GM04504 (cell line): ENCODE data around the gene CDHR5.
A peak's percentile ranks its signal among the peaks of the same experiment; 100 is the strongest.

Source experiments
- DNase-seq: peaks from one replicate; pipeline ENCODE4 v3.0.0-alpha.2; 2012; ENCODE audit warnings: low read depth

The CDHR5 gene

GRCh38 chr11:623349-623869 lies 1.3 kb downstream of the CDHR5 start:
- DNase-seq: no peak

- DNase-seq: no peak
Measured at GRCh38 chr11:621838-622237, 2.9 kb downstream of the CDHR5 start.

- no peak for DNase-seq
Measured at GRCh38 chr11:620935-621814, 3.6 kb downstream of the CDHR5 start.

- DNase-seq: no peak
Measured at GRCh38 chr11:620201-620600, 4.6 kb downstream of the CDHR5 start.

- no peak for DNase-seq
Measured at GRCh38 chr11:619628-620050, 5.1 kb downstream of the CDHR5 start.

- no peak for DNase-seq
Measured at GRCh38 chr11:618856-619627, 5.7 kb downstream of the CDHR5 start.

GRCh38 chr11:617912-618682 lies 6.7 kb downstream of the CDHR5 start:
- DNase-seq: no peak

GRCh38 chr11:617199-617911 lies 7.4 kb downstream of the CDHR5 start:
- no peak for DNase-seq

GRCh38 chr11:616320-617198 lies 8.2 kb downstream of the CDHR5 start:
- no peak for DNase-seq

GRCh38 chr11:615504-616319 lies 9.0 kb downstream of the CDHR5 start, which contains the start of gene IRF7:
Gene IRF7, minus strand, starts transcription at chr11:615950. Its CDS starts 586 bp downstream, at chr11:615364.
- DNase-seq: peak; percentile 78

GRCh38 chr11:614623-615503 lies 9.9 kb downstream of the CDHR5 start:
- DNase-seq: no peak

GRCh38 chr11:614021-614622 lies 10.6 kb downstream of the CDHR5 start:
- DNase-seq: no peak

- no peak for DNase-seq
Measured at GRCh38 chr11:613369-613968, 11.3 kb downstream of the CDHR5 start.

GRCh38 chr11:612961-613300 lies 11.8 kb downstream of the CDHR5 start:
- no peak for DNase-seq

- DNase-seq: no peak
Measured at GRCh38 chr11:612201-612960, 12.4 kb downstream of the CDHR5 start.

- DNase-seq: no peak
Measured at GRCh38 chr11:611001-611996, 13.5 kb downstream of the CDHR5 start.
